Ascending aorta (tissue), 2 donors: ENCODE results near the gene HIP1R. TPM values are rescaled to one million over a fixed set of nuclear protein-coding genes. Genes with fewer than 3 reads are reported as not detected.
A peak's percentile ranks its signal among the peaks of the same experiment; 100 is the strongest.

Experiments
- DNase-seq, 2 donors: peaks; one replicate each; pipeline ENCODE4 v3.0.0-alpha.2; 2019; ENCODE audit warnings: low spot score in 2 of 2
- H3K27ac ChIP-seq, 2 donors: fragments of 200-600 bp; sonication (generic); one replicate each; pipeline ENCODE4 v1.5.1; 2016 to 2017; ENCODE audit warnings: mild to moderate bottlenecking in 1 of 2
- H3K27me3 ChIP-seq: fragments of 200-600 bp; sonication (generic); one replicate; pipeline ENCODE4 v1.5.1; 2017
- H3K36me3 ChIP-seq, 2 donors: fragments of 200-600 bp; sonication (generic); one replicate each; pipeline ENCODE4 v1.5.1; 2016
- H3K4me1 ChIP-seq, 2 donors: fragments of 200-600 bp; sonication (generic); one replicate each; pipeline ENCODE4 v1.5.1; 2016 to 2017; ENCODE audit warnings: mild to moderate bottlenecking in 1 of 2
- H3K4me3 ChIP-seq, 2 donors: fragments of 200-600 bp; sonication (generic); one replicate each; pipeline ENCODE4 v1.5.1; 2016 to 2017; ENCODE audit warnings: mild to moderate bottlenecking in 1 of 2
- H3K9me3 ChIP-seq, 2 donors: fragments of 200-600 bp; sonication (generic); one replicate each; pipeline ENCODE4 v1.5.1; 2016
- CTCF ChIP-seq, 3 experiments: fragments of 200-600 bp in 2 of 3; fragments of 450-650 bp in 1 of 3; sonication (generic) in 2 of 3; IDR thresholded peaks; one replicate each; pipeline ENCODE4 v1.5.1; 2016 to 2019; ENCODE audit warnings: antibody characterized with exemption in 3 of 3, mild to moderate bottlenecking in 1 of 3, moderate library complexity in 1 of 3
- intact Hi-C: fragments of 100-400 bp; cut with DNase I; formaldehyde crosslinking; loops from one replicate; pipeline ENCODE4 v1.15.1; 2023
- total RNA-seq: library from RNA; depleted of rRNA; stranded (reverse); fragments of >200 nt; gene quantifications from one replicate; pipeline ENCODE4 v1.1.0, GENCODE V29; 2016

The HIP1R gene
- total RNA-seq, 1 donor from 2014 or later: 98.7 TPM

DNA sequence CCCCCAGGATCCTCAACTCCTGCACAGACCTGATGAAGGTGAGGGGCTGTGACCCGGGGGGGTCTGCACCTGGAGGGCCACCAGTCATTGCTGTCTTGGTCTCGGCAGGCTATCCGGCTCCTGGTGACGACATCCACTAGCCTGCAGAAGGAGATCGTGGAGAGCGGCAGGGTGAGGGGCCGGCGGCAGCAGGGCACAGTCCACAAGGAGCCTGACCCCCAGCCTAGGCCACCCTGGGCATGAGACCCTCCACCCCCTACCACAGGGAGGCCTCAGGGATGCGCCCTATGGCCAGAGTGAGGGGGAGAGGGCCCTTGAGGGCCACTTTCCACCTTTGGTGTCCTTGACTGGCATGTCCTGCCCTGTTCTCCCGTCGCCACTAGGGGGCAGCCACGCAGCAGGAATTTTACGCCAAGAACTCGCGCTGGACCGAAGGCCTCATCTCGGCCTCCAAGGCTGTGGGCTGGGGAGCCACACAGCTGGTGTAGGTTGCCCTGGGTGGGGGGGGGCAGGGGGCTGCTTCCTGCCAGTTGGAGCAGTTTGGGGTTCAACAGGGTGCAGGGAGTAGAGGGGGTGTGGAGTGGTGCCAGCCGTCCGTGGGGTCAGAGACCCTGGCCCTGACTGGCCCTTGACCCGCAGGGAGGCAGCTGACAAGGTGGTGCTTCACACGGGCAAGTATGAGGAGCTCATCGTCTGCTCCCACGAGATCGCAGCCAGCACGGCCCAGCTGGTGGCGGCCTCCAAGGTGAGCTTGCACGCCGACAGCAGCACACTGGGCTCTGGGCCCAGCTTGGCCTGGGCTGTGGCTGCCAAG lies 25.0 kb downstream of the HIP1R start:
- H3K4me1 ChIP-seq: peaks cover 5% of the 10 kb centered on the region in 2 donors
- H3K9me3 ChIP-seq: no peaks in the 10 kb centered on the region
- H3K36me3 ChIP-seq: peaks cover 67 to 80% of the 10 kb centered on the region in 2 donors
- no peak overlapping the region for H3K4me3 ChIP-seq
- H3K27me3 ChIP-seq: no peaks in the 10 kb centered on the region
- peak; percentile 92 to 95 (median 94) for TF ChIP-seq CTCF (IDR thresholded peaks at IDR 0.05)
- H3K27ac ChIP-seq: peak overlapping the region; percentile 57 to 58
- intact Hi-C loops: loop anchor here (1.0 to 2.0 kb wide), 2 partner anchors 67 to 92 kb away; no protein-coding TSS in a partner anchor
- DNase-seq: peak in 1 of 2 donors; percentile 89

- H3K9me3 ChIP-seq: no peaks in the 10 kb centered on the region
- DNase-seq: no peak
- intact Hi-C loops: loop anchor here (1.0 to 2.0 kb wide), 2 partner anchors 68 to 91 kb away; no protein-coding TSS in a partner anchor
- H3K36me3 ChIP-seq: peaks cover 63 to 80% of the 10 kb centered on the region in 2 donors
- H3K27me3 ChIP-seq: no peaks in the 10 kb centered on the region
- H3K4me3 ChIP-seq: no peak overlapping the region
- peaks cover 5% of the 10 kb centered on the region in 2 donors for H3K4me1 ChIP-seq
- H3K27ac ChIP-seq: peak overlapping the region; percentile 57 to 58
- TF ChIP-seq CTCF (IDR thresholded peaks at IDR 0.05): no peak
Observed at GRCh38 chr12:122860854-122861586, 25.8 kb downstream of the HIP1R start.

GRCh38 chr12:122861587-122861970 lies 26.3 kb downstream of the HIP1R start:
- TF ChIP-seq CTCF (IDR thresholded peaks at IDR 0.05): no peak
- peaks cover 61 to 80% of the 10 kb centered on the region in 2 donors for H3K36me3 ChIP-seq
- intact Hi-C loops: loop anchor here (2.0 kb wide), 1 partner anchor 69 kb away; no protein-coding TSS in a partner anchor
- H3K4me1 ChIP-seq: peaks cover 5% of the 10 kb centered on the region in 2 donors
- no peak overlapping the region for H3K4me3 ChIP-seq
- H3K27ac ChIP-seq: no peak overlapping the region
- H3K27me3 ChIP-seq: no peaks in the 10 kb centered on the region
- H3K9me3 ChIP-seq: no peaks in the 10 kb centered on the region
- no peak for DNase-seq

DNA sequence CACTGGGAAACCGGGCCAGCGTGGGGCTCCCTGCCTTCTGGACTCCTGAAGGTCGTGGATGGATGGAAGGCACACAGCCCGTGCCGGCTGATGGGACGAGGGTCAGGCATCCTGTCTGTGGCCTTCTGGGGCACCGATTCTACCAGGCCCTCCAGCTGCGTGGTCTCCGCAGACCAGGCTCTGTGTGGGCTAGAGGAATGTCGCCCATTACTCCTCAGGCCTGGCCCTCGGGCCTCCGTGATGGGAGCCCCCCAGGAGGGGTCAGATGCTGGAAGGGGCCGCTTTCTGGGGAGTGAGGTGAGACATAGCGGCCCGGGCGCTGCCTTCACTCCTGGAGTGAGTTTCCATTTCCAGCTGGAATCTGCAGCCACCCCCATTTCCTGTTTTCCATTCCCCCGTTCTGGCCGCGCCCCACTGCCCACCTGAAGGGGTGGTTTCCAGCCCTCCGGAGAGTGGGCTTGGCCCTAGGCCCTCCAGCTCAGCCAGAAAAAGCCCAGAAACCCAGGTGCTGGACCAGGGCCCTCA lies 26.9 kb downstream of the HIP1R start:
- Histone ChIP-seq H3K4me1 (peaks cover 5% of the 10 kb centered on the region in 2 donors), H3K9me3 (no peaks in the 10 kb centered on the region), H3K27me3 (no peaks in the 10 kb centered on the region), H3K36me3 (peaks cover 62 to 80% of the 10 kb centered on the region in 2 donors), H3K27ac (peak overlapping the region in 1 of 2 donors; percentile 45), H3K4me3 (no peak overlapping the region)
- no peak for TF ChIP-seq CTCF (IDR thresholded peaks at IDR 0.05)
- intact Hi-C loops: no loop called here
- no peak for DNase-seq

DNA sequence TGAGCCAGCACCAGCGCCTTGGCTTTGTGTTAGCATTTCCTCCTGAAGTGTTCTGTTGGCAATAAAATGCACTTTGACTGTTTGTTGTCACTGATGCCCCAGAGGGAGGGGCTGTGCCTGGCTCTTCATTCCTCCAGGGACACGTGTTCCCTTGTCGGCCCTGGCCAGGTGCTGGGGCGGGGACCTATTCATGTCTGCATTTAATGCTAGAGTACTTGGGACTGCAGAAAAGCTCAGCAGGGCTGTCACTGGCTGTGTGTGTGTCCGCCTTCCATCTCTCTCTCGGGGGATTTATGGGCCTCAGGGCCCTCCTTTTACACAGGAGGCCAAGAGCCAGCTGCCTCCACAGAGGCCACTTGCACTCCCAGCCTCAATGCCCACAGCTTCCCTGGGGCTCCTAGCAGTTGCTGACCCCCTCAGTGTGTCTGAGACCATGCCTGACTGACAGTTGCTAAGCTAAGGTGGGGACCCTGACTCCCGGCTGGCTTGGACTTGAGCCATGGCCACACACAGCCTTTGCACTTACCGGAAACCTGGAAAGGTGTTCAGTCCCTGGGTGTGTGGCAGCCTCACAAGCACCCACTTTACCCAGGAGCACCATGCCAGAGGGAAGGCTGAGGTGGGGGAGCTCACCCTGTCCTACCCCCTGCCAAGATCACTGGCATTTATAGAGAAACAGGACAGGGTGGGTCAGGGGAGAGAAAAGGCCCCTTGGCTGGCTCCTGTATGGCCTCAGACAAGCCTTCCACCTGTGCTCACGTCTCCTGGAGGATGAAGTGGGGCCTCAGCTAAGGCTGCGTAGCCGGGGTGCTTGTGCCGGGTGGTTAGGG lies 27.8 kb downstream of the HIP1R start:
- no peak for DNase-seq
- no peak overlapping the region for H3K27ac ChIP-seq

More for the DNA sequence above, 27.8 kb downstream of the HIP1R start:
- TF ChIP-seq CTCF (IDR thresholded peaks at IDR 0.05): no peak
- Histone ChIP-seq H3K4me1 (peaks cover 5% of the 10 kb centered on the region in 2 donors), H3K9me3 (no peaks in the 10 kb centered on the region), H3K27me3 (no peaks in the 10 kb centered on the region), H3K4me3 (no peak overlapping the region), H3K36me3 (peaks cover 63 to 80% of the 10 kb centered on the region in 2 donors)
- intact Hi-C loops: no loop called here
